Thoracic aorta (tissue), 2 donors: Measurements from ENCODE around the gene AP4B1. TPM values are rescaled to one million over a fixed set of nuclear protein-coding genes. Genes with fewer than 3 reads are reported as not detected.

ENCODE experiments used
- ATAC-seq: fragments of 150-250 bp; one replicate; pipeline ENCODE4 v1.8.0; 2017; ENCODE audit warnings: low read depth; ENCODE audit not compliant: insufficient number of reproducible peaks, low FRiP score
- DNase-seq: peaks from one replicate; pipeline ENCODE4 v3.0.0-alpha.2; 2020; ENCODE audit warnings: low spot score
- H3K27ac ChIP-seq, 2 donors: fragments of 200-600 bp; sonication (generic); 1 replicate in 1 of 2; 2 replicates in 1 of 2; pipeline ENCODE4 v1.5.1; 2016; ENCODE audit warnings: mild to moderate bottlenecking in 2 of 2, moderate library complexity in 2 of 2
- H3K27me3 ChIP-seq: fragments of 200-600 bp; sonication (generic); replicated peaks from 2 replicates; pipeline ENCODE4 v1.6.0; 2016; ENCODE audit warnings: mild to moderate bottlenecking; ENCODE audit not compliant: insufficient read depth
- H3K36me3 ChIP-seq: fragments of 200-600 bp; sonication (generic); one replicate; pipeline ENCODE4 v1.5.1; 2016
- H3K4me1 ChIP-seq, 2 donors: fragments of 200-600 bp; sonication (generic); 1 replicate in 1 of 2; 2 replicates in 1 of 2; pipeline versions ENCODE4 v1.5.1 to v1.6.0; 2016; ENCODE audit warnings: low read depth in 2 of 2, mild to moderate bottlenecking in 1 of 2; ENCODE audit not compliant: control insufficient read depth in 1 of 2
- H3K4me3 ChIP-seq: fragments of 200-600 bp; sonication (generic); 2 replicates; pipeline ENCODE4 v1.5.1; 2016; ENCODE audit warnings: mild to moderate bottlenecking
- H3K9me3 ChIP-seq: fragments of 200-600 bp; sonication (generic); 2 replicates; pipeline ENCODE4 v1.5.1; 2016
- total RNA-seq, 2 donors: library from RNA; depleted of rRNA; stranded (reverse); fragments of >200 nt; gene quantifications; one replicate each; pipeline versions ENCODE4 v1.1.0 to v1.2.3, GENCODE V29; 2016
- TF ChIP-seq, protein P1 (sequence below): fragments of 200-600 bp; sonication (generic); IDR thresholded peaks from one replicate; pipeline ENCODE4 v1.5.1; 2019; ENCODE audit warnings: antibody characterized with exemption

Gene AP4B1
- total RNA-seq, 2 donors from 2014 or later: 7.0 to 47.2 TPM

DNA sequence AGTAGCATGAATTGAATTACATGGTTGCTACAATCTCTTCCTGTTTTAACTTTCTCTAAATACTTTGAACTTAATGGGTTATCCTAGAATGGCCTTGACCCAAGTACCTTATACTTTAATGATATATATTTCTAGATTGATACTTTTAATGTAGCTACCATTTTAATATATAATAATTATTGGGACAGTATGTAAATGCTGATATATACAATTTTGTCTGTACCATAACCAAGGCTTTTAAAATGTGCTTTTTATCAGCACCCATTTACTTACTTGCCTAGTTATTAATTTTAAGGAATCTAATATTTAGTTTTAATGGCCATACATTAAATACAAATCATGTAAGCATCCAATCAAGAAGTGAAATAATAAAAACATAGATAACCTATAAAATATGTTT is 37.9 kb upstream of the AP4B1 start:
- peaks cover 11 to 14% of the 10 kb centered on the region in 2 donors for H3K4me1 ChIP-seq
- peaks cover 7% of the 10 kb centered on the region for H3K36me3 ChIP-seq
- no peak overlapping the region for H3K27ac ChIP-seq
- no peaks in the 10 kb centered on the region for H3K27me3 ChIP-seq
- H3K9me3 ChIP-seq: no peaks in the 10 kb centered on the region
- DNase-seq: no peak
- H3K4me3 ChIP-seq: no peak overlapping the region
- TF ChIP-seq, protein P1, sequence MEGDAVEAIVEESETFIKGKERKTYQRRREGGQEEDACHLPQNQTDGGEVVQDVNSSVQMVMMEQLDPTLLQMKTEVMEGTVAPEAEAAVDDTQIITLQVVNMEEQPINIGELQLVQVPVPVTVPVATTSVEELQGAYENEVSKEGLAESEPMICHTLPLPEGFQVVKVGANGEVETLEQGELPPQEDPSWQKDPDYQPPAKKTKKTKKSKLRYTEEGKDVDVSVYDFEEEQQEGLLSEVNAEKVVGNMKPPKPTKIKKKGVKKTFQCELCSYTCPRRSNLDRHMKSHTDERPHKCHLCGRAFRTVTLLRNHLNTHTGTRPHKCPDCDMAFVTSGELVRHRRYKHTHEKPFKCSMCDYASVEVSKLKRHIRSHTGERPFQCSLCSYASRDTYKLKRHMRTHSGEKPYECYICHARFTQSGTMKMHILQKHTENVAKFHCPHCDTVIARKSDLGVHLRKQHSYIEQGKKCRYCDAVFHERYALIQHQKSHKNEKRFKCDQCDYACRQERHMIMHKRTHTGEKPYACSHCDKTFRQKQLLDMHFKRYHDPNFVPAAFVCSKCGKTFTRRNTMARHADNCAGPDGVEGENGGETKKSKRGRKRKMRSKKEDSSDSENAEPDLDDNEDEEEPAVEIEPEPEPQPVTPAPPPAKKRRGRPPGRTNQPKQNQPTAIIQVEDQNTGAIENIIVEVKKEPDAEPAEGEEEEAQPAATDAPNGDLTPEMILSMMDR: no peak
- no peak for ATAC-seq

DNA sequence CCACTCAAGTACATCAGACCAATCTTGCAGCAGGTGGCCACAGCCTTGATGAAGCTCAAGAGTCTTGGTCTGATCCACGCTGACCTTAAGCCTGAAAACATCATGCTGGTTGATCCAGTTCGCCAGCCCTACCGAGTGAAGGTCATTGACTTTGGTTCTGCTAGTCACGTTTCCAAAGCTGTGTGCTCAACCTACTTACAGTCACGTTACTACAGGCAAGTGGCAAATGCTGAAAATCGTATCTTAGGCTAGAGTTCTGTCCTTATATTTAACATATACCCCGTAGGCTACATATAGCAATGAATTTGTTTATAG is 36.6 kb upstream of the AP4B1 start:
- TF ChIP-seq, protein P1: no peak
- Histone ChIP-seq H3K27ac (no peak overlapping the region), H3K4me1 (peaks cover 0 to 9% of the 10 kb centered on the region in 2 donors), H3K27me3 (no peaks in the 10 kb centered on the region), H3K36me3 (peaks cover 7% of the 10 kb centered on the region), H3K9me3 (no peaks in the 10 kb centered on the region), H3K4me3 (no peak overlapping the region)
- ATAC-seq (no peak), DNase-seq (no peak)

DNA sequence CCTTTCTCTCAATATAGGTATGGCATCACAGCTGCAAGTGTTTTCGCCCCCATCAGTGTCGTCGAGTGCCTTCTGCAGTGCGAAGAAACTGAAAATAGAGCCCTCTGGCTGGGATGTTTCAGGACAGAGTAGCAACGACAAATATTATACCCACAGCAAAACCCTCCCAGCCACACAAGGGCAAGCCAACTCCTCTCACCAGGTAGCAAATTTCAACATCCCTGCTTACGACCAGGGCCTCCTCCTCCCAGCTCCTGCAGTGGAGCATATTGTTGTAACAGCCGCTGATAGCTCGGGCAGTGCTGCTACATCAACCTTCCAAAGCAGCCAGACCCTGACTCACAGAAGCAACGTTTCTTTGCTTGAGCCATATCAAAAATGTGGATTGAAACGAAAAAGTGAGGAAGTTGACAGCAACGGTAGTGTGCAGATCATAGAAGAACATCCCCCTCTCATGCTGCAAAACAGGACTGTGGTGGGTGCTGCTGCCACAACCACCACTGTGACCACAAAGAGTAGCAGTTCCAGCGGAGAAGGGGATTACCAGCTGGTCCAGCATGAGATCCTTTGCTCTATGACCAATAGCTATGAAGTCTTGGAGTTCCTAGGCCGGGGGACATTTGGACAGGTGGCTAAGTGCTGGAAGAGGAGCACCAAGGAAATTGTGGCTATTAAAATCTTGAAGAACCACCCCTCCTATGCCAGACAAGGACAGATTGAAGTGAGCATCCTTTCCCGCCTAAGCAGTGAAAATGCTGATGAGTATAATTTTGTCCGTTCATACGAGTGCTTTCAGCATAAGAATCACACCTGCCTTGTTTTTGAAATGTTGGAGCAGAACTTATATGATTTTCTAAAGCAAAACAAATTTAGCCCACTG is 36.0 kb upstream of the AP4B1 start:
- no peak overlapping the region for H3K27ac ChIP-seq
- H3K9me3 ChIP-seq: no peaks in the 10 kb centered on the region
- no peaks in the 10 kb centered on the region for H3K27me3 ChIP-seq
- peaks cover 7% of the 10 kb centered on the region for H3K36me3 ChIP-seq
- TF ChIP-seq, protein P1: no peak
- H3K4me3 ChIP-seq: no peak overlapping the region
- peaks cover 5 to 9% of the 10 kb centered on the region in 2 donors for H3K4me1 ChIP-seq
- ATAC-seq: no peak
- no peak for DNase-seq

DNA sequence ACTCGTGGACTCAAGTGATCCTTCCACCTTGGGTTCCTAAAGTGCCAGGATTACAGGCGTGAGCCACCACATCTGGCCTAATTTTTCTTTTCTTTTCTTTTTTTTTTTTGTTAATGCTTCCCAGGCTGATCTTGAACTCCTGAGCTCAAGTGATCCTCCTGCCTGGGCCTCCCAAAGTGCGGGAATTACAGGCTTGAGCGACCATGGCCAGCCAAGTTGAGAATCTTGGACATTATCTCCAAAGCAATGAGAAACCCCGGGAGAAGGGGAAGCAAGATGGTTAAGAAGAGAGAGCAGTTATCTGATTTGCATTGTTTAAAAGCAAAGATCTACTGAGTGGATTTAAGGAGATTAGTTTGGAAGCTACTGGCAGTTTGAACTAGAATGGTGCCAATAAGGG is 33.6 kb upstream of the AP4B1 start:
- peaks cover 7% of the 10 kb centered on the region for H3K36me3 ChIP-seq
- ATAC-seq (no peak), DNase-seq (no peak)
- TF ChIP-seq, protein P1: no peak
- H3K27ac ChIP-seq: no peak overlapping the region
- peaks cover 12 to 14% of the 10 kb centered on the region in 2 donors for H3K4me1 ChIP-seq
- no peak overlapping the region for H3K4me3 ChIP-seq
- H3K9me3 ChIP-seq: no peaks in the 10 kb centered on the region
- no peaks in the 10 kb centered on the region for H3K27me3 ChIP-seq

DNA sequence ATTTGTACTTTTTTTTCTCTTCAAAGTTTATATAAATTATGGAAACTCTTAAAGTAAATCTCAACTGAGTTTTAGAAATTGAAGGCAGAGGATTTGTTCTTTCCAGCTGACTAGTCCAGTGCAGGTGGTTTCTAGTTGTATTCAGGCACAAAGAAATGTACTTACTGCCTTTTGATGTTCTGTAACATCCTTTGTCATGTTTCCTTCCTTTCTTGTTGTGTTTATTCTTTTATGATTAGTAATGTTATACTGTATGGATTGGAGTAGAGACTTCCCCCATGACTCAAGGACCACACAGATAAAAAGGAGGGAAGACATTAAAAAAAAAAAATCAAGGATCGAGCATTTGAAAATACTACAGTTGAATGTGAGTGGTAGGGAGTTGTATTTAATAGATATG is 32.5 kb upstream of the AP4B1 start:
- no peak for ATAC-seq
- Histone ChIP-seq H3K4me3 (no peak overlapping the region), H3K27me3 (no peaks in the 10 kb centered on the region), H3K9me3 (no peaks in the 10 kb centered on the region), H3K36me3 (peaks cover 7% of the 10 kb centered on the region), H3K27ac (no peak overlapping the region), H3K4me1 (peaks cover 22 to 24% of the 10 kb centered on the region in 2 donors)
- TF ChIP-seq, protein P1: no peak
- no peak for DNase-seq
